Thyroid gland (tissue), 4 donors: ENCODE data around the gene HKDC1. TPM values are rescaled to one million over a fixed set of nuclear protein-coding genes. Genes with fewer than 3 reads are reported as not detected.
"Not testable (repeated sequence)": the region's sequence is repeated elsewhere in the genome, so short reads cannot be mapped to it uniquely, and the experiment has no call there.

Source experiments
- DNase-seq, 2 donors: peaks; one replicate each; pipeline ENCODE4 v3.0.0-alpha.2; 2019
- H3K27ac ChIP-seq, 3 donors: fragments of 200-600 bp; sonication (generic); 1 replicate in 2 of 3; 2 replicates in 1 of 3; pipeline ENCODE4 v1.5.1; 2016 to 2019; ENCODE audit warnings: mild to moderate bottlenecking in 1 of 3, moderate library complexity in 1 of 3
- H3K27me3 ChIP-seq: fragments of 200-600 bp; sonication (generic); one replicate; pipeline ENCODE4 v1.5.1; 2019
- H3K36me3 ChIP-seq, 2 donors: fragments of 200-600 bp; sonication (generic); one replicate each; pipeline ENCODE4 v1.5.1; 2016 to 2019
- H3K4me1 ChIP-seq, 2 donors: fragments of 200-600 bp; sonication (generic); one replicate each; pipeline ENCODE4 v1.5.1; 2017 to 2019
- H3K4me3 ChIP-seq, 3 donors: fragments of 200-600 bp; sonication (generic); replicated peaks in 1 of 3; 1 replicate in 2 of 3; 2 replicates in 1 of 3; pipeline ENCODE4 v1.5.1; 2016; ENCODE audit warnings: mild to moderate bottlenecking in 1 of 3
- H3K9me3 ChIP-seq: fragments of 200-600 bp; sonication (generic); one replicate; pipeline ENCODE4 v1.5.1; 2017
- CTCF ChIP-seq, 6 experiments: fragments of 200-600 bp in 3 of 6; fragments of 450-650 bp in 3 of 6; sonication (generic) in 3 of 6; IDR thresholded peaks; one replicate each; pipeline ENCODE4 v1.5.1; 2016 to 2019; ENCODE audit warnings: antibody characterized with exemption in 6 of 6, mild to moderate bottlenecking in 2 of 6, inconsistent platforms in 1 of 6, moderate library complexity in 1 of 6
- POLR2A ChIP-seq, 2 donors: fragments of 450-650 bp; IDR thresholded peaks; one replicate each; pipeline ENCODE4 v1.6.1; 2017; ENCODE audit warnings: antibody characterized with exemption in 2 of 2, mild to moderate bottlenecking in 2 of 2, moderate library complexity in 1 of 2
- WGBS, 2 donors: methylation state at CpG; one replicate each; pipeline ENCODE4 v1.1.5; 2017; 5-methylcytosine and 5-hydroxymethylcytosine counted together
- intact Hi-C: fragments of 100-400 bp; cut with DNase I; formaldehyde crosslinking; loops from one replicate; pipeline ENCODE4 v1.15.1; 2023
- total RNA-seq, 4 donors: library from RNA; depleted of rRNA; stranded (reverse); fragments of >200 nt; gene quantifications; one replicate each; pipeline ENCODE4 v1.2.3, GENCODE V29; 2016

Gene HKDC1
- total RNA-seq, 4 donors from 2014 or later = 2.4 to 21.1 (median 8.5) TPM

- intact Hi-C loops = no loop called here
Observed at GRCh38 chr10:69303632-69304051, 83.5 kb downstream of the HKDC1 start.

GRCh38 chr10:69306421-69306820 is 86.3 kb downstream of the HKDC1 start:
- H3K27me3 ChIP-seq = no peaks in the 10 kb centered on the region
- intact Hi-C loops = no loop called here
- WGBS, 2 donors = 90 to 95% methylated on average over 2 of the region's 2 CpGs
- no peak overlapping the region for H3K4me3 ChIP-seq
- no peaks in the 10 kb centered on the region for H3K4me1 ChIP-seq
- H3K27ac ChIP-seq = no peak overlapping the region
- no peak for DNase-seq
- no peaks in the 10 kb centered on the region for H3K9me3 ChIP-seq
- TF ChIP-seq POLR2A (IDR thresholded peaks at IDR 0.05) = no peak
- no peaks in the 10 kb centered on the region for H3K36me3 ChIP-seq

More at GRCh38 chr10:69303632-69304051, 83.5 kb downstream of the HKDC1 start:
- no peak for DNase-seq
- Histone ChIP-seq H3K36me3 (no peaks in the 10 kb centered on the region), H3K27me3 (no peaks in the 10 kb centered on the region), H3K9me3 (no peaks in the 10 kb centered on the region), H3K4me3 (no peak overlapping the region), H3K4me1 (no peaks in the 10 kb centered on the region), H3K27ac (no peak overlapping the region)
- TF ChIP-seq CTCF (IDR thresholded peaks at IDR 0.05) (no peak), POLR2A (IDR thresholded peaks at IDR 0.05) (no peak)
- WGBS, 2 donors = 96 to 97% methylated on average over 3 of the region's 3 CpGs

GRCh38 chr10:69307434-69307833 is 87.3 kb downstream of the HKDC1 start:
- H3K4me1 ChIP-seq = no peaks in the 10 kb centered on the region
- no peaks in the 10 kb centered on the region for H3K9me3 ChIP-seq
- intact Hi-C loops = no loop called here
- no peak overlapping the region for H3K27ac ChIP-seq
- no peak for TF ChIP-seq POLR2A (IDR thresholded peaks at IDR 0.05)
- no peak for TF ChIP-seq CTCF (IDR thresholded peaks at IDR 0.05)
- DNase-seq = no peak
- H3K4me3 ChIP-seq = no peak overlapping the region
- no peaks in the 10 kb centered on the region for H3K27me3 ChIP-seq
- WGBS, 2 donors = 91 to 92% methylated on average over 4 of the region's 4 CpGs
- H3K36me3 ChIP-seq = no peaks in the 10 kb centered on the region

GRCh38 chr10:69308304-69308703 is 88.2 kb downstream of the HKDC1 start:
- WGBS, 2 donors = 95 to 96% methylated on average over 10 of the region's 10 CpGs
- H3K36me3 ChIP-seq, H3K4me3 ChIP-seq, H3K27ac ChIP-seq, H3K4me1 ChIP-seq, H3K27me3 ChIP-seq, H3K9me3 ChIP-seq, intact Hi-C loops, DNase-seq: not testable (repeated sequence)

GRCh38 chr10:69311309-69311708 is 91.2 kb downstream of the HKDC1 start:
- Histone ChIP-seq H3K9me3 (no peaks in the 10 kb centered on the region), H3K4me1 (no peaks in the 10 kb centered on the region), H3K36me3 (no peaks in the 10 kb centered on the region), H3K27me3 (no peaks in the 10 kb centered on the region), H3K27ac (no peak overlapping the region), H3K4me3 (no peak overlapping the region)
- TF ChIP-seq POLR2A (IDR thresholded peaks at IDR 0.05) (no peak), CTCF (IDR thresholded peaks at IDR 0.05) (no peak)
- intact Hi-C loops = no loop called here
- 47 to 59% methylated on average over 4 of the region's 4 CpGs for WGBS, 2 donors
- DNase-seq = no peak

GRCh38 chr10:69312528-69312927 is 92.4 kb downstream of the HKDC1 start:
- no peak for DNase-seq

More at GRCh38 chr10:69312528-69312927, 92.4 kb downstream of the HKDC1 start:
- Histone ChIP-seq H3K4me1 (peaks cover 2 to 3% of the 10 kb centered on the region in 2 donors), H3K27ac (no peak overlapping the region), H3K4me3 (no peak overlapping the region), H3K9me3 (no peaks in the 10 kb centered on the region), H3K27me3 (no peaks in the 10 kb centered on the region), H3K36me3 (no peaks in the 10 kb centered on the region)
- intact Hi-C loops = no loop called here
- TF ChIP-seq POLR2A (IDR thresholded peaks at IDR 0.05) = no peak
- TF ChIP-seq CTCF (IDR thresholded peaks at IDR 0.05) = no peak
- WGBS, 2 donors = 85 to 91% methylated on average over 4 of the region's 4 CpGs
